IMR-90 (cell line): ENCODE measurements around the gene RAPGEF5. TPM values are rescaled to one million over a fixed set of nuclear protein-coding genes. Genes with fewer than 3 reads are reported as not detected.

Experiments
- ATAC-seq: fragments of 200-7000 bp; cut with Tn5 transposase; 2 replicates; pipeline ENCODE4 v1.9.1; 2020; ENCODE audit warnings: low read depth, mild to moderate bottlenecking, moderate library complexity
- BruUV-seq: library from RNA; stranded (reverse); fragments of 400-500 nt; replicated peaks from 2 replicates; lab custom pipeline; 2021; lab: Mats Ljungman, UMichigan
- CTCF ChIA-PET: fragments of 300-600 bp; formaldehyde crosslinking; extraction: SDS; loops from one replicate; lab custom pipeline; 2021; ENCODE audit warnings: antibody characterized with exemption; lab: Yijun Ruan, JAX
- POLR2A ChIA-PET: fragments of 300-600 bp; sonication (Branson Sonifier 250); formaldehyde crosslinking; loops from one replicate; lab custom pipeline; 2022; ENCODE audit warnings: antibody characterized with exemption; ENCODE audit not compliant: unreplicated experiment; lab: Charles Lee
- DNase-seq: peaks from one replicate; pipeline ENCODE4 v3.0.0; 2013
- H2AFZ ChIP-seq: replicated peaks from 2 replicates; pipeline ENCODE3; 2013; ENCODE audit warnings: low read length, mild to moderate bottlenecking; ENCODE audit not compliant: poor library complexity
- H2AK5ac ChIP-seq: 2 replicates; pipeline ENCODE4 v1.6.1; 2013; ENCODE audit warnings: low read depth, low read length, inconsistent platforms
- H2AK9ac ChIP-seq: replicated peaks from 2 replicates; pipeline ENCODE3; 2013; ENCODE audit warnings: mild to moderate bottlenecking, low read depth, low read length, moderate library complexity; ENCODE audit not compliant: poor library complexity
- H2BK120ac ChIP-seq: 2 replicates; pipeline ENCODE4 v1.6.1; 2013; ENCODE audit warnings: low read depth, low read length, inconsistent platforms
- H2BK15ac ChIP-seq: 3 replicates; pipeline ENCODE4 v1.6.1; 2013; ENCODE audit warnings: low read depth, low read length, inconsistent platforms
- H2BK20ac ChIP-seq: 2 replicates; pipeline ENCODE4 v1.6.1; 2013; ENCODE audit warnings: low read depth, mild to moderate bottlenecking, inconsistent platforms, low read length, moderate library complexity
- H2BK5ac ChIP-seq: 2 replicates; pipeline ENCODE4 v1.6.1; 2013; ENCODE audit warnings: mild to moderate bottlenecking, low read depth, low read length, inconsistent platforms; ENCODE audit not compliant: poor library complexity, severe bottlenecking
- H3K14ac ChIP-seq: replicated peaks from 2 replicates; pipeline ENCODE4 v1.6.1; 2013; ENCODE audit warnings: low read depth, low read length, inconsistent platforms
- H3K18ac ChIP-seq: 2 replicates; pipeline ENCODE4 v1.6.1; 2013; ENCODE audit warnings: low read depth, low read length, control low read depth
- H3K23ac ChIP-seq: 2 replicates; pipeline ENCODE4 v1.6.1; 2013; ENCODE audit warnings: low read depth, low read length, inconsistent platforms
- H3K27ac ChIP-seq: 2 replicates; pipeline ENCODE4 v1.5.1; 2013; ENCODE audit warnings: mild to moderate bottlenecking, control low read depth, low read length; ENCODE audit not compliant: insufficient read depth
- H3K27me3 ChIP-seq: 2 replicates; pipeline ENCODE4 v1.6.1; 2013; ENCODE audit warnings: low read length; ENCODE audit not compliant: control insufficient read depth, insufficient read depth
- H3K36me3 ChIP-seq: 2 replicates; pipeline ENCODE4 v1.6.1; 2013; ENCODE audit warnings: low read length, mixed read lengths; ENCODE audit not compliant: control insufficient read depth, insufficient read depth
- H3K4ac ChIP-seq: 2 replicates; pipeline ENCODE4 v1.6.1; 2013; ENCODE audit warnings: low read depth, low read length, inconsistent platforms
- H3K4me1 ChIP-seq: 2 replicates; pipeline ENCODE4 v1.6.1; 2013; ENCODE audit warnings: low read length, mixed read lengths; ENCODE audit not compliant: control insufficient read depth, insufficient read depth
- H3K4me2 ChIP-seq: 2 replicates; pipeline ENCODE4 v1.6.1; 2013; ENCODE audit warnings: low read depth, mild to moderate bottlenecking, control low read depth, low read length, moderate library complexity
- H3K4me3 ChIP-seq: 2 replicates; pipeline ENCODE4 v1.5.1; 2013; ENCODE audit warnings: low read depth, mild to moderate bottlenecking, control low read depth, low read length, moderate library complexity; ENCODE audit not compliant: insufficient read depth
- H3K56ac ChIP-seq: 2 replicates; pipeline ENCODE4 v1.6.1; 2013; ENCODE audit warnings: low read length, inconsistent platforms; ENCODE audit not compliant: insufficient read depth; ENCODE audit errors: extremely low read depth
- H3K79me1 ChIP-seq, 2 experiments: 2 replicates each; pipeline ENCODE4 v1.6.1; 2013; ENCODE audit warnings: low read length in 2 of 2, inconsistent platforms in 1 of 2, low read depth in 1 of 2
- H3K9ac ChIP-seq: 2 replicates; pipeline ENCODE4 v1.6.1; 2013; ENCODE audit warnings: low read depth, low read length, control low read depth
- H3K9me1 ChIP-seq: 2 replicates; pipeline ENCODE4 v1.6.1; 2013; ENCODE audit warnings: low read length, inconsistent platforms; ENCODE audit not compliant: insufficient read depth
- H3K9me3 ChIP-seq: 2 replicates; pipeline ENCODE4 v1.6.1; 2013; ENCODE audit warnings: low read length; ENCODE audit not compliant: control insufficient read depth, insufficient read depth
- H4K20me1 ChIP-seq: 2 replicates; pipeline ENCODE4 v1.6.1; 2013; ENCODE audit warnings: low read length, inconsistent platforms; ENCODE audit not compliant: insufficient read depth
- H4K5ac ChIP-seq: 2 replicates; pipeline ENCODE4 v1.6.1; 2013; ENCODE audit warnings: mild to moderate bottlenecking, low read depth, low read length, control low read depth
- H4K8ac ChIP-seq, 2 experiments: 2 replicates each; pipeline ENCODE4 v1.6.1; 2013; ENCODE audit warnings: low read depth in 2 of 2, low read length in 2 of 2, control low read depth in 1 of 2, inconsistent platforms in 1 of 2
- H4K91ac ChIP-seq: 2 replicates; pipeline ENCODE4 v1.6.1; 2013; ENCODE audit warnings: low read depth, low read length, inconsistent platforms; ENCODE audit not compliant: insufficient read depth
- CHD1 ChIP-seq: IDR thresholded peaks from 2 replicates; pipeline ENCODE4 v1.6.1; 2012; ENCODE audit warnings: low read depth, low read length, improper control_type of control experiment
- CTCF ChIP-seq: conservative IDR thresholded peaks from 2 replicates; pipeline ENCODE4 v1.5.1; 2012; ENCODE audit warnings: mild to moderate bottlenecking, low read depth, low read length, improper control_type of control experiment
- RAD21 ChIP-seq: IDR thresholded peaks from 2 replicates; pipeline ENCODE4 v1.6.1; 2012; ENCODE audit warnings: low read length, improper control_type of control experiment
- RCOR1 ChIP-seq: IDR thresholded peaks from 2 replicates; pipeline ENCODE4 v1.6.1; 2012; ENCODE audit warnings: mild to moderate bottlenecking, low read length, improper control_type of control experiment; ENCODE audit not compliant: insufficient replicate concordance
- SMC3 ChIP-seq: fragments of 150-350 bp; IDR thresholded peaks from 2 replicates; pipeline ENCODE4 v1.6.1; 2016; ENCODE audit warnings: low read depth, mild to moderate bottlenecking, antibody characterized with exemption, low read length, moderate library complexity
- USF2 ChIP-seq: fragments of 150-350 bp; IDR thresholded peaks from 2 replicates; pipeline ENCODE4 v1.6.1; 2017; ENCODE audit warnings: mild to moderate bottlenecking, antibody characterized with exemption, low read length, low read depth
- WGBS, 2 experiments: methylation state at CpG; one replicate each; pipeline versions ENCODE4 v1.1.5 to v1.1.7; 2013; ENCODE audit warnings: missing lambda C conversion rate in 2 of 2; ENCODE audit not compliant: insufficient read length in 1 of 2; ENCODE audit errors: extremely low coverage in 2 of 2; 5-methylcytosine and 5-hydroxymethylcytosine counted together
- dilution Hi-C: fragments of 300-500 bp; cut with HindIII; formaldehyde crosslinking; loops from one replicate; pipeline ENCODE4 v1.14.3; 2018; ENCODE audit warnings: low sequenced_read_pairs; ENCODE audit not compliant: unreplicated experiment
- in situ Hi-C: fragments of 300-500 bp; cut with MboI; formaldehyde crosslinking; loops from 3 replicates; pipeline ENCODE4 v1.14.3; 2019; ENCODE audit warnings: low sequenced_read_pairs, inconsistent platforms, mixed read lengths
- intact Hi-C: fragments of 100-400 bp; cut with micrococcal nuclease; formaldehyde crosslinking; loops from 2 replicates; pipeline ENCODE4 v1.10.0; 2022
- polyA plus RNA-seq, 3 experiments: library from polyadenylated mRNA; depleted of rRNA; stranded (reverse); fragments of >200 nt; gene quantifications; 2 replicates each; pipeline ENCODE4 v1.2.3, GENCODE V29; 2012; ENCODE audit warnings: low replicate concordance in 1 of 3
- total RNA-seq: library from RNA; depleted of rRNA; stranded (reverse); fragments of >200 nt; gene quantifications from 2 replicates; pipeline ENCODE4 v1.2.3, GENCODE V29; 2012

The RAPGEF5 gene
- total and polyA plus RNA-seq, 2 of the 4 experiments (the other 2 are of a cell fraction), result 0.05 to 0.18 TPM

GRCh38 chr7:22318376-22318775, 38.6 kb downstream of the RAPGEF5 start:
- in situ Hi-C loops, result no loop called here
- H3K4me2 ChIP-seq, result no peak overlapping the region
- ATAC-seq (no peak), DNase-seq (no peak)
- dilution Hi-C loops, result no loop called here
- CTCF ChIA-PET, result no interaction called here
- no peak overlapping the region for H3K4ac ChIP-seq
- H3K27ac ChIP-seq, result no peak overlapping the region
- H2AFZ ChIP-seq, result no peak overlapping the region
- no peak overlapping the region for H2AK9ac ChIP-seq
- no peaks in the 10 kb centered on the region for H3K9me1 ChIP-seq
- no peak overlapping the region for H3K23ac ChIP-seq
- no peaks in the 10 kb centered on the region for H3K79me1 ChIP-seq
- no peak overlapping the region for H2BK5ac ChIP-seq
- no peak overlapping the region for H2BK20ac ChIP-seq
- H3K36me3 ChIP-seq, result no peaks in the 10 kb centered on the region
- no peak for TF ChIP-seq SMC3
- no peak for TF ChIP-seq CHD1
- no peak for TF ChIP-seq RCOR1
- no peak for TF ChIP-seq USF2
- no peak for TF ChIP-seq RAD21
- no peak for TF ChIP-seq CTCF
- WGBS, 2 experiments, result 46% methylated on average over 2 of the region's 4 CpGs; no CpG with 5 or more reads in 1 of the 2 experiments
- no peaks in the 10 kb centered on the region for H3K9me3 ChIP-seq
- H4K20me1 ChIP-seq, result no peaks in the 10 kb centered on the region
- no peaks in the 10 kb centered on the region for H3K4me1 ChIP-seq
- no peak overlapping the region for H4K5ac ChIP-seq
- BruUV-seq, result no TSS peak
- H3K14ac ChIP-seq, result no peak overlapping the region
- no peaks in the 10 kb centered on the region for H3K27me3 ChIP-seq
- H3K9ac ChIP-seq, result no peak overlapping the region
- no peak overlapping the region for H3K18ac ChIP-seq
- no peak overlapping the region for H2AK5ac ChIP-seq
- no peak overlapping the region for H3K56ac ChIP-seq
- intact Hi-C loops, result no loop called here
- POLR2A ChIA-PET, result no interaction called here
- no peak overlapping the region for H4K8ac ChIP-seq
- H2BK15ac ChIP-seq, result no peak overlapping the region
- H3K4me3 ChIP-seq, result no peak overlapping the region
- H2BK120ac ChIP-seq, result no peak overlapping the region
- H4K91ac ChIP-seq, result no peak overlapping the region
